GM20000 (cell line): ENCODE measurements around the gene ZNF398.
"Not testable (repeated sequence)": the region's sequence is repeated elsewhere in the genome, so short reads cannot be mapped to it uniquely, and the experiment has no call there.

Source experiments
- DNase-seq: peaks from one replicate; pipeline ENCODE4 v3.0.0; 2012; ENCODE audit warnings: low spot score
- TF ChIP-seq, protein P1 (sequence below): IDR thresholded peaks from 2 replicates; pipeline ENCODE4 v1.5.1; 2012; ENCODE audit warnings: mild to moderate bottlenecking, control low read depth; ENCODE audit errors: extremely low read depth, missing control alignments

The ZNF398 gene

DNA sequence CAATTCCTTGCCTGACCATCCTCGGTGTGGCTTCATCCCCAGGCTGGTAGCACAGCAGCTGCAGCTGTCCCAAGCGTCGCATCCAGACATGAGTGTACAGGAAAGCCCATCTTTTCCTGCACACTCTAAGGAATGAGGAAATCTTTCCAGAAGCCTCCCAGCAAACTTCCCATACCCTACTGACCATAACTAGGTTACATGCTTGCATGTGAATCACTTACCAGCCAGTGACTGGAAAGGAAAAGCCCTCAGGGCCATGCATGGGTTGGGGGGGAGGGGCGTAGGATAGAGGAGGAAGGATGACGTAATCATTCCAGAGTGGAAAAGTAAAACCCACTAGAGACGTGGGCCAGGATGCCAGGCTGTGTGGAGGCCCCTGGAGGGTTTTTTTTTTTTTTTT lies 73.3 kb downstream of the ZNF398 start:
- no peak for DNase-seq
- TF ChIP-seq, protein P1, sequence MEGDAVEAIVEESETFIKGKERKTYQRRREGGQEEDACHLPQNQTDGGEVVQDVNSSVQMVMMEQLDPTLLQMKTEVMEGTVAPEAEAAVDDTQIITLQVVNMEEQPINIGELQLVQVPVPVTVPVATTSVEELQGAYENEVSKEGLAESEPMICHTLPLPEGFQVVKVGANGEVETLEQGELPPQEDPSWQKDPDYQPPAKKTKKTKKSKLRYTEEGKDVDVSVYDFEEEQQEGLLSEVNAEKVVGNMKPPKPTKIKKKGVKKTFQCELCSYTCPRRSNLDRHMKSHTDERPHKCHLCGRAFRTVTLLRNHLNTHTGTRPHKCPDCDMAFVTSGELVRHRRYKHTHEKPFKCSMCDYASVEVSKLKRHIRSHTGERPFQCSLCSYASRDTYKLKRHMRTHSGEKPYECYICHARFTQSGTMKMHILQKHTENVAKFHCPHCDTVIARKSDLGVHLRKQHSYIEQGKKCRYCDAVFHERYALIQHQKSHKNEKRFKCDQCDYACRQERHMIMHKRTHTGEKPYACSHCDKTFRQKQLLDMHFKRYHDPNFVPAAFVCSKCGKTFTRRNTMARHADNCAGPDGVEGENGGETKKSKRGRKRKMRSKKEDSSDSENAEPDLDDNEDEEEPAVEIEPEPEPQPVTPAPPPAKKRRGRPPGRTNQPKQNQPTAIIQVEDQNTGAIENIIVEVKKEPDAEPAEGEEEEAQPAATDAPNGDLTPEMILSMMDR = no peak

DNA sequence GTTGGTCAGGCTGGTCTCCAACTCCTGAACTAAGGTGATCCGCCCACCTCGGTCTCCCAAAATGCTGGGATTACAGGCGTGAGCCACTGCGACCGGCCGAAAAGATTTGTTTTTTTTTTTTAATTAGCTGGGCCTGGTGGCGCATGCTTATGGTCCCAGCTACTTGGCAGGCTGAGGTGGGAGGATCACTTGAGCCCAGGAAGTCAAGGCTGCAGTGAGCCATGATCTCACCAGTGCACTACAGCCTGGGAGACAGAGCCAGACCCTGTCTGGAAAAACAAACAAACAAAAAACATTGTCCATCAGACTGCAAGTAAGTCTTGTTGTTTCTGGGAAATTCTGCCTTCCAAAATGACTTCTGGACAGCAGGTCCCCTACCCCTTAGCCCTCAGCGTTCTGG lies 75.9 kb downstream of the ZNF398 start:
- TF ChIP-seq, protein P1 = no peak
- no peak for DNase-seq

DNA sequence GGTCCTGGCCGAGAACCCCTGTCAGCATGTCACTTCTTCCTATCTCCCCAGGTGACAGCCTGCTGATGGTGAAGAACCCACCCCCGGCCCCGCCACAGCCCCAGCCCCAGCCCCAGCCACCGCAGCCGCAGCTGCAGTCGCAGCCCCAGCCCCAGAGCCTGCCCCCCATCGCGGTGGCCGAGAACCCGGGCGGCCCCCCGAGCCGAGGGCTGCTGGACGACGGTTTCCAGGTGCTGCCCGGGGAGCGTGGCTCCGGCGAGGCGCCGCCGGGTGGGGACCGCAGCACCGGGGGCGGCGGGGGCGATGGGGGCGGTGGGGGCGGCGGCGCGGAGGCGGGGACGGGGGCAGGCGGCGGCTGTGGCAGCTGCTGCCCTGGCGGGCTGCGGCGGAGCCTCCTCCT lies 76.5 kb downstream of the ZNF398 start:
- DNase-seq = no peak
- TF ChIP-seq, protein P1 = no peak

DNA sequence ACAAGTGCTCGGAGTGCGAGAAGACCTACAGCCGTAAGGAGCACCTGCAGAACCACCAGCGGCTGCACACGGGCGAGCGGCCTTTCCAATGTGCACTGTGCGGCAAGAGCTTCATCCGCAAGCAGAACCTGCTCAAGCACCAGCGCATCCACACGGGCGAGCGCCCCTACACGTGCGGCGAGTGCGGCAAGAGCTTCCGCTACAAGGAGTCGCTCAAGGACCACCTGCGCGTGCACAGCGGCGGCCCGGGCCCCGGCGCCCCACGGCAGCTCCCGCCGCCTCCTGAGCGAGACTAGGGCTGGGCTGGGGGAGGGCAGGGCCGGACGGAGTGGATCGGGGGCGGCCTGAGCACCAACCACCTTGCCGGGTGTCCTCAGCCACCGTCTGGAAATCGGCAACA lies 77.1 kb downstream of the ZNF398 start:
- TF ChIP-seq, protein P1 = no peak
- DNase-seq = no peak

DNA sequence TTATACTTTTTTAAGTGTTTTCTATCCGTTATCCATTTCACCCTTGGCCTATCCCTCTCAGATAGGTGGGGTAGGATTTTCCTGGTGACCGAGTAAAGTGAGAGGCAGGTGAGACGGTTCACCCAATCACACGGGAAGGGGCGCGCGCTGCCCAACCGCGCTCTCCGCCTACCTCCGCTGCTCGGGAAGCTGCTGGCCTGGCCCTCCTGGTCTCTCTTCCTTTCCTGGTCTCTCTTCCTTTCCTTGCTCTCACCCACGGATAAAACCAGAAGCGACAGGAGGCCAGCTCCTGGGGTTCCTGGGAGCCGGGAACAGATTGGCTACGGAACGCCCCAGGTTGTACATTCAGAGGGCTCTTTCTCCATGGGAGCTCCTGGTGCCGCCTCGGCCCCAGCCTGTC lies 77.9 kb downstream of the ZNF398 start:
- TF ChIP-seq, protein P1 = no peak
- DNase-seq = peak; percentile 26

DNA sequence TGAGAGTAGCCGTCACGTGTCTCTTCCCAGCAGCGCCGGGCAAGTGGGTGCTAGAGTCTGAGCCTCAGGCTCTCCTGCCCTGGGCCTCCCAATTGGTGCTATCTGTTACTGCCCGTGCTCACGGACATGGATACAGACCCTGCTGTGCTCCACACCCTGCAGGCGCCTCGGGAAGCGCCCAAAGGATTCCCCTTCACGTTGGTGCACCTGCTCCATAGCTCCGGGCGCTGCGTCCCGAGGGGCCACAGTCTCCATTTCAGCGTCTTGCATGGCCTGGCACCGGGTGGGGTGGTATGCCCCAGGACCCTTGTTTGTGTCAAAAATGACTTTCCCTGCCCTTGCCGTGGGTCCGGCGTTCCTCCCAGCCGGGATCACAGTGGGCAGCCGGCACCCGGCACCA lies 78.4 kb downstream of the ZNF398 start:
- DNase-seq = no peak
- TF ChIP-seq, protein P1 = no peak

DNA sequence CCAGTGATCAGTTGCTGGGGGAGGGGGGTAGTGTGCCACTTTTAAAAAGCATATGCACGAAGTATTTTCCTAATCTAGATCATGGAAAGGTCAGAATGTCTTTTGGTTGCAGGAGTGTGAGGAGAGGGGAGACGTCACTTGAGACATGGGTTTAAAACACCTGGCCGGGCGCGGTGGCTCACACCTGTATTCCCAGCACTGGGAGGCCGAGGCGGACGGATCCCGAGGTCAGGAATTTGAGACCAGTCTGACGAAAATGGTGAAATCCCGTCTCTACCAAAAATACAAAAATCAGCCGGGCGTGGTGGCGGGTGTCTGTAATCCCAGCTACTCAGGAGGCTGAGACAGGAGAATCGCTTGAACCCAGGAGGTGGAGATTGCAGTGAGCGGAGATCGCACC lies 79.1 kb downstream of the ZNF398 start:
- not testable (repeated sequence) for DNase-seq

DNA sequence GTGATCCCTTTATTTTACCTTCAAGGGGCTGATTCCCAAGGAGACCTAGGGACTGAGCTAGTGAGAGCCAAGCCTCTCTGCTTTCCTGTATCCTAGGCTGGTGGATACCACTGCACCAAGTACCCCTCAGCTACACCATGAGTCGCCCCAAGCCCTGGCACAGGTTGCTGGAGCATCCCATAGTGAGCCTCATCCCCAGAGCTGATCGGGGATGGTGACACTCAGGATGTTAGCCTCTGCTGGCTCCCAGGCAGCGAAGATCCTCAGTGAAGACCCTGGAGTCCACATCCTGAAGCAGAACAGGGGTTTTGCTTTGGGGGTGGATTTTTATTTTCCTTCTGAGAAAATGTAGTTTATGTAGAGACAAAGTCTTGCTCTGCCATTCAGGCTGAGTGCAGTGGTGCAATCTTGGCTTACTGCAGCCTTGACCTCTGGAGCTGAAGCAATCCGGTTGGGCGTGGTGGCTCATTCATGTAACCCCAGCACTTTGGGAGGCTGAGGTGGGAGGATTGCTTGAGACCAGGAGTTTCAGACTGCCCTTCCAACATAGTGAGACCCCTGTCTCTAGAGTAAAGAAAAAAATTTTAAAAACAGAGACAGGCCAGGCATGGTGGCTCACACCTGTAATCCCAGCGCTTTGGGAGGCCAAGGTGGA lies 79.7 kb downstream of the ZNF398 start:
- DNase-seq = no peak
- TF ChIP-seq, protein P1 = no peak
